Ectodermal cell (in vitro differentiated cells): ENCODE results near the gene FHOD3.

Source experiments
- H3K27ac ChIP-seq: 2 replicates; pipeline ENCODE4 v1.7.0; 2013; ENCODE audit warnings: mild to moderate bottlenecking, low read depth, low read length; ENCODE audit not compliant: insufficient read depth, poor library complexity, severe bottlenecking
- H3K27me3 ChIP-seq: 2 replicates; pipeline ENCODE4 v1.7.0; 2013; ENCODE audit warnings: mild to moderate bottlenecking, low read length; ENCODE audit not compliant: insufficient read depth, control insufficient read depth, poor library complexity, severe bottlenecking
- H3K36me3 ChIP-seq: one replicate; pipeline ENCODE4 v1.7.0; 2013; ENCODE audit warnings: low read length; ENCODE audit not compliant: control insufficient read depth, insufficient read depth
- H3K4me1 ChIP-seq: one replicate; pipeline ENCODE4 v1.7.0; 2013; ENCODE audit warnings: low read length; ENCODE audit not compliant: control insufficient read depth, insufficient read depth
- H3K4me3 ChIP-seq: 2 replicates; pipeline ENCODE4 v1.7.0; 2013; ENCODE audit warnings: low read depth, low read length, control low read depth; ENCODE audit not compliant: insufficient read depth
- H3K9me3 ChIP-seq: 2 replicates; pipeline ENCODE4 v1.7.0; 2013; ENCODE audit warnings: mild to moderate bottlenecking, low read length, moderate library complexity; ENCODE audit not compliant: control insufficient read depth
- WGBS, 2 experiments: methylation state at CpG; one replicate each; pipeline ENCODE4 v1.1.7; 2013; ENCODE audit warnings: missing lambda C conversion rate in 2 of 2; 5-methylcytosine and 5-hydroxymethylcytosine counted together

Gene FHOD3

GRCh38 chr18:36316246-36316645, 18.7 kb downstream of the FHOD3 start:
- WGBS, 2 experiments = 94 to 100% methylated on average over 2 of the region's 2 CpGs

GRCh38 chr18:36321658-36322407, 24.3 kb downstream of the FHOD3 start:
- no peaks in the 10 kb centered on the region for H3K36me3 ChIP-seq
- 84 to 88% methylated on average over 10 of the region's 10 CpGs for whole genome bisulfite sequencing, 2 experiments
- H3K27me3 ChIP-seq = no peaks in the 10 kb centered on the region
- no peaks in the 10 kb centered on the region for H3K4me1 ChIP-seq
- no peak overlapping the region for H3K27ac ChIP-seq
- no peak overlapping the region for H3K4me3 ChIP-seq
- H3K9me3 ChIP-seq = no peaks in the 10 kb centered on the region

More at GRCh38 chr18:36316246-36316645, 18.7 kb downstream of the FHOD3 start:
- no peak overlapping the region for H3K4me3 ChIP-seq
- no peak overlapping the region for H3K27ac ChIP-seq
- H3K9me3 ChIP-seq = no peaks in the 10 kb centered on the region
- H3K27me3 ChIP-seq = no peaks in the 10 kb centered on the region
- H3K36me3 ChIP-seq = no peaks in the 10 kb centered on the region
- peaks cover 12% of the 10 kb centered on the region for H3K4me1 ChIP-seq

- no peak overlapping the region for H3K4me3 ChIP-seq
- WGBS, 2 experiments = 94 to 100% methylated on average over 1 of the region's 1 CpG
Measured at GRCh38 chr18:36322408-36322728, 24.9 kb downstream of the FHOD3 start.

GRCh38 chr18:36322734-36323133, 25.2 kb downstream of the FHOD3 start:
- H3K36me3 ChIP-seq = no peaks in the 10 kb centered on the region
- H3K27me3 ChIP-seq = no peaks in the 10 kb centered on the region
- no peak overlapping the region for H3K4me3 ChIP-seq
- no peak overlapping the region for H3K27ac ChIP-seq
- WGBS, 2 experiments = 92 to 96% methylated on average over 4 of the region's 4 CpGs
- no peaks in the 10 kb centered on the region for H3K4me1 ChIP-seq
- H3K9me3 ChIP-seq = no peaks in the 10 kb centered on the region

More at GRCh38 chr18:36322408-36322728, 24.9 kb downstream of the FHOD3 start:
- H3K27me3 ChIP-seq = no peaks in the 10 kb centered on the region
- H3K36me3 ChIP-seq = no peaks in the 10 kb centered on the region
- H3K4me1 ChIP-seq = no peaks in the 10 kb centered on the region
- no peaks in the 10 kb centered on the region for H3K9me3 ChIP-seq
- H3K27ac ChIP-seq = no peak overlapping the region

GRCh38 chr18:36323421-36323820, 25.9 kb downstream of the FHOD3 start:
- WGBS, 2 experiments = 87 to 100% methylated on average over 1 of the region's 1 CpG
- H3K27ac ChIP-seq = no peak overlapping the region
- H3K9me3 ChIP-seq = no peaks in the 10 kb centered on the region
- no peak overlapping the region for H3K4me3 ChIP-seq
- no peaks in the 10 kb centered on the region for H3K36me3 ChIP-seq
- H3K4me1 ChIP-seq = no peaks in the 10 kb centered on the region
- H3K27me3 ChIP-seq = no peaks in the 10 kb centered on the region

GRCh38 chr18:36325846-36326245, 28.3 kb downstream of the FHOD3 start:
- 63 to 76% methylated on average over 1 of the region's 1 CpG for WGBS, 2 experiments
- Histone ChIP-seq H3K27me3 (no peaks in the 10 kb centered on the region), H3K4me1 (peaks cover 8% of the 10 kb centered on the region), H3K27ac (no peak overlapping the region), H3K9me3 (no peaks in the 10 kb centered on the region), H3K4me3 (no peak overlapping the region), H3K36me3 (no peaks in the 10 kb centered on the region)

GRCh38 chr18:36326771-36327170, 29.3 kb downstream of the FHOD3 start:
- WGBS, 2 experiments = 93 to 97% methylated on average over 6 of the region's 6 CpGs

GRCh38 chr18:36327352-36328316, 30.1 kb downstream of the FHOD3 start:
- H3K27ac ChIP-seq = no peak overlapping the region
- H3K36me3 ChIP-seq = no peaks in the 10 kb centered on the region
- no peaks in the 10 kb centered on the region for H3K27me3 ChIP-seq
- WGBS, 2 experiments = 77 to 94% methylated on average over 3 to 5 of the region's 5 CpGs
- H3K4me3 ChIP-seq = no peak overlapping the region
- H3K9me3 ChIP-seq = no peaks in the 10 kb centered on the region
- peaks cover 16% of the 10 kb centered on the region for H3K4me1 ChIP-seq

More at GRCh38 chr18:36326771-36327170, 29.3 kb downstream of the FHOD3 start:
- no peak overlapping the region for H3K27ac ChIP-seq
- H3K4me1 ChIP-seq = peaks cover 14% of the 10 kb centered on the region
- H3K27me3 ChIP-seq = no peaks in the 10 kb centered on the region
- no peaks in the 10 kb centered on the region for H3K9me3 ChIP-seq
- no peak overlapping the region for H3K4me3 ChIP-seq
- no peaks in the 10 kb centered on the region for H3K36me3 ChIP-seq

GRCh38 chr18:36328385-36328858, 30.9 kb downstream of the FHOD3 start:
- H3K9me3 ChIP-seq = no peaks in the 10 kb centered on the region
- H3K36me3 ChIP-seq = no peaks in the 10 kb centered on the region
- H3K4me3 ChIP-seq = no peak overlapping the region
- H3K27me3 ChIP-seq = no peaks in the 10 kb centered on the region
- peaks cover 16% of the 10 kb centered on the region for H3K4me1 ChIP-seq
- no peak overlapping the region for H3K27ac ChIP-seq
- 91 to 93% methylated on average over 3 of the region's 3 CpGs for WGBS, 2 experiments

- Histone ChIP-seq H3K4me1 (peaks cover 20% of the 10 kb centered on the region), H3K9me3 (no peaks in the 10 kb centered on the region), H3K27me3 (no peaks in the 10 kb centered on the region), H3K36me3 (no peaks in the 10 kb centered on the region), H3K27ac (no peak overlapping the region), H3K4me3 (no peak overlapping the region)
- 94 to 97% methylated on average over 6 of the region's 6 CpGs for WGBS, 2 experiments
Measured at GRCh38 chr18:36328916-36329315, 31.4 kb downstream of the FHOD3 start.
